Stomach (tissue), 4 donors: ENCODE measurements around the gene SRP19.

Experiments used
- CTCF ChIP-seq, 7 experiments: fragments of 450-650 bp in 4 of 7; fragments of 200-600 bp in 3 of 7; sonication (generic) in 3 of 7; IDR thresholded peaks; one replicate each; pipeline ENCODE4 v1.5.1; 2016 to 2019; ENCODE audit warnings: antibody characterized with exemption in 7 of 7, control low read depth in 2 of 7, mild to moderate bottlenecking in 1 of 7
- POLR2A ChIP-seq, 4 donors: fragments of 450-650 bp; IDR thresholded peaks; one replicate each; pipeline ENCODE4 v1.6.1; 2016; ENCODE audit warnings: antibody characterized with exemption in 4 of 4, control low read depth in 2 of 4, mild to moderate bottlenecking in 1 of 4, moderate library complexity in 1 of 4

GRCh38 chr5:112820246-112820645 is 40.8 kb upstream of the SRP19 start:
- TF ChIP-seq CTCF (IDR thresholded peaks at IDR 0.05) (no peak), POLR2A (IDR thresholded peaks at IDR 0.05) (no peak)
